COR-L47 (cell line): ENCODE data around the gene MEF2C.

Experiments used
- DNase-seq: peaks from one replicate; lab custom pipeline; 2025; lab: John Stamatoyannopoulos, UW

MEF2C gene

GRCh38 chr5:88826646-88827585, 56.1 kb downstream of the MEF2C start:
- DNase-seq: no peak

DNA sequence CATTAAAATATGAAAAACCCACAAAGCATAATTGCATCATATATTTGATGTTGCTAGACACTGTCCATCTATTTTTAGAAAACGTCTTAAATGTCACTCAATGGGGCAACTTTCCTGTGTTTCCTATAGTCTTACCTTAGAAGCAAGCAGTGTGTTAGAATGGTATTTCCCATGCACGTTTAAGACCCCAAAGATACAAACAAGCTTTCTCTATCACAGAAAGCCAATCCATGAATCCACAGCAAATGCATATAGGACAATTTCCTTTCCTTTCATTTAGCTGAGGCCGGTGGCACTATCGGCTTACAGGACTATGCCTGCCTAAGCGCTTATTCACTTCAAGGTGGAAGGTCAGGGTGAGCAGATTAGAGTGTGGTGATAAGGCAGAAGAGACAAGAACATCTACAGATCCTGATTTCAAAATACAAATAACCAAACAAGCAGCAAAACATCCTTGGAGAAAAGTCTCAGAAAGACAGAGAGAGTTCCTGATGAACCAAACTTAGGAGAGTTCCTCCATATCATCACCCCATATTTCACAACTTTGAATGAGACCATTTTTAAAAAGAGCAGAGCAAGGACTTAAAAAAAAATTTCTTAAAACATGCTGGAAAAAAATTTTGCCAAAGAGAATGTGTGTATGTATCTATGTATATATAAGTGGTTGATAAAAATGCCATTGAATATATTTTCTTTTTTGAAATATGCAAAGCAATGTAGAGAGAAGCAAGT, 57.2 kb downstream of the MEF2C start:
- DNase-seq: no peak

GRCh38 chr5:88824892-88825583, 57.9 kb downstream of the MEF2C start:
- DNase-seq: peak; percentile 4

DNA sequence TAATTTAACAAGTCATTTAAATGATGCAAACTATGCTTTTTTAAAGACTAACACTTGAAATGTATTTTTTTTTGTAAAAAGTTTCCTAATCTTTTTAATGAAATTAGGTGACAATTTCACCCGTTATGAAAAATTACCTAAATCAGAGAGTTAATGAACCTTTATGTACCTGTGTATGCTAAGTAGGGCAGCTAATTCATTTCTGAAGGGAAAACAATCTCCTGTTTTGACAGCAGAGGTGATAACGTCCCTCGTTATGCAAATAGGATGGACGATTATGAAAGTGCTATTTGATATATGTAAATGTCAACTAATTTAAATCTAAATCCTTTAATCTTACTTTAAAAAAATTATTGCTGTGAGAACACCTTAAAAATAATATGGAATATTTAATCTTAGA, 58.8 kb downstream of the MEF2C start:
- no peak for DNase-seq

GRCh38 chr5:88823201-88823600, 59.8 kb downstream of the MEF2C start:
- no peak for DNase-seq

- DNase-seq: no peak
These were observed 61.8 kb downstream of the MEF2C start for GRCh38 chr5:88821161-88821560.

DNA sequence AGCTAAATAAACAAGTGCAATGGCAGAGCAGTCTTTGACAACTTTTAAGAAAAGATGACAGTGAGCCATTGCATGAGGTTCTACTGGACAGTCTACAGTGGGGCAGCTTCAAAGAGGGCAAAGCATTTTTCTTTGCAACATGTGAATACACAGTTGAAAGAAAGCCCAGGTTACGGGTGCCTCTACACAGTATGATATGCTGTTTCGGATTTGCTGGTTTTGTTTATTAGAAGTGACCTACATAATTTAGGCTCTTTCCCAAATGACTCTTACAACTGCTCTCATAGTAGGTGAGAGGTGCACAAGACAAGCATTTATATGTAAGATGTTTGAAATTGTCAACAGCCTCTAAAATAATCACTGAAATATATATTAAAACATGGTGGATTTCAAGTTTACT, 62.4 kb downstream of the MEF2C start:
- DNase-seq: no peak

- no peak for DNase-seq
These were observed 63.5 kb downstream of the MEF2C start for GRCh38 chr5:88819301-88819999.

- DNase-seq: no peak
These were observed 64.7 kb downstream of the MEF2C start for GRCh38 chr5:88818296-88818695.

GRCh38 chr5:88816195-88816594, 66.8 kb downstream of the MEF2C start:
- DNase-seq: no peak

GRCh38 chr5:88815050-88815789, 67.8 kb downstream of the MEF2C start:
- no peak for DNase-seq

- DNase-seq: no peak
These were observed 69.0 kb downstream of the MEF2C start for GRCh38 chr5:88813805-88814575.

DNA sequence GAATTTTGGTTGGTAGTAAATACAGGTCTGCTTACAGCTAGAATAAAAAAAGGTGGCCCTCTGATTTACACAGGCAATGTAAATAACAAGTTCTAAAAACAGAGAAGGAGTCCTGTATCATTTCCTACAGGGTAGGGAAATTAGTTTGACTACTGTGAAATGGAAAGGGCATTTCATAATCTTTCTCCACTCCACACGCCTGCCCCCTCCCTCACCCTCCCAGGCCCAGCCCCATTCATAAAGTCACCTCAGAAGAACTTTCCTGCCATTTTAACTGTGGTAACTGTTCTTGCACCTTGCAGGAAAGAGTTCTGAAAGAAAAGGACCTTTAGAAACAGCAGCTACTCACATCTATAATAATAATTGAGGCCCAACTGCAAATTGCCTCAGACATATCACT, 69.7 kb downstream of the MEF2C start:
- DNase-seq: no peak

DNA sequence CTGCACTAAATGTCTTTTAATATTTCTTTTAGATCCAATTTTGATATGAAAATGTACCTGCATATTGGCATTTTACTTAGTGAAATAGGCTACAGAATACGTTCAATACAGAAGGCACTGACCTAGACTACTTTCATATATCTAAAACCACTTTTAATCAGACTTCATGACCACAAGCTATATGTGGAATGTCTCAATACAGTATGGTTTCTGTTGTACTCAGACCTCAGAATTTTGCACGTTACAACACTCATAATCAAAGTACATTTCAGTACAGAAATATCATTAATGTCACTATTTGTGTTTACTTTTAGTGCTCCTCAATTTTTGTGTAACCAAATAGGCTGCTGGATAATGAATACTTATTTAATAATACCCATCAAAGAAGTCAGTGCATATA, 74.8 kb downstream of the MEF2C start:
- no peak for DNase-seq

GRCh38 chr5:88807327-88807726, 75.7 kb downstream of the MEF2C start:
- DNase-seq: no peak

- DNase-seq: no peak
These were observed 76.6 kb downstream of the MEF2C start for GRCh38 chr5:88806338-88806737.

DNA sequence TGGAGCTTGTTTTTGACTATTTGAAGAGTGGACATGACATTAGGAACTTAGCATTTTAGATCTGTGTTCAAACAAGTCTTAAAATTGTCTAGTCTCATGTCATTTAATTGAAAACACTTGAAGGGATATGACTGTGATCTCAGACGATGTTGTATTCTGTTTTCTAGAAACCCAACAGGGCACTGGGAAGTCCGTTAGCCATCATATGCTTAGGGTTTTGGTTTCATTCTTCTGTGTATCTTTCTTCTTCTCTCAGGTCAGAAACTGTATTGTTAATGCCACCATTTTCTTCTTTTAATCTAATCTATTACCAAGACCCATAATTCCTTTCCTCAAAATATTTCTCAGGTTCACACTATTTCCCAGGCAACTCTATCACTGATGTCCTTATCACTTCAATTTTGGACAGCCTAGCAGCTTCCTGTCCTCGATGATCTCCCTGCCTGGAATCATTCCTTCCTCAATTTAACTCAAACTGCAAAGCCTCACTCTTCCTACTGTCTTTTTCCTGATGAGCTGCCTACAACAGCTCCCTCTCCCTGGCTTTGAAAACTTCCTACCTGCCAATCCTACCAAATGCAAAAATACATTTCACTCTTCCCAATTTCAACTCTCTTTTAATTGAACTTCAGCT, 77.7 kb downstream of the MEF2C start:
- no peak for DNase-seq

DNA sequence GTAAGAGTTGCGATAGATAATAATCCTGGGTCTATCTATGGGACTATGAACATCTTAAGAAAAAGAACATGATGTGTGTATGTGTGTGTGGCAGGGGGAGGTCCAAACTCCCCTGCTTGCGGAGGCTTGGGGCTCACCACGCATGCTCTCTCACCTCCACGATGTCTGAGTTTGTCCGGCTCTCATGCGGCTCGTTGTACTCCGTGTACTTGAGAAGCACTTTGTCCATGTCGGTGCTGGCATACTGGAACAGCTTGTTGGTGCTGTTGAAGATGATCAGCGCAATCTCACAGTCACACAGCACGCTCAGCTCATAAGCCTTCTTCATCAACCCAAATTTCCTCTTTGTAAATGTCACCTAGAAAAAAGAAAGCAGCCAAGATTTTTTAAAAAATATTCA, 78.5 kb downstream of the MEF2C start:
- DNase-seq: no peak

DNA sequence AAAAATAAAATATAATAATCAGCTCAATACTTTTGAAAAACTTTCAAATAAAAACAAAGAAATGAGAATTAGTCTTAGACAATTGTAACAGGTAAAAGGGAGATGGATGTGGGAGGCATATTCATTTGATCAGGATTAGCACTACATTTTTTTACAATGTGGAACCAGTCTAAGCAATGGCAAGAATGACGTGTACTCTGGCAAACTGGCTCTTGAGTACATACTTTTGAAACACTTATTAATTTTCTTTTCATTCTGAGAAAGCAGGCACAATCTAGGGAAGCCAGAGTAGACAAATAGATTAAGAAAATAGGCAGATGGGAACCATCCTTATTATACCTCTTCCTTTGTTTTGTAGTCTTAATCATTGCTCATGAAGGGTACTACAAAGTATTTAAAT, 79.7 kb downstream of the MEF2C start:
- DNase-seq: no peak

- DNase-seq: no peak
These were observed 82.9 kb downstream of the MEF2C start for GRCh38 chr5:88799938-88800535.
